ENCODE results near the gene TMEM53.
"Not testable (repeated sequence)": the region's sequence is repeated elsewhere in the genome, so short reads cannot be mapped to it uniquely, and the experiment has no call there.

TMEM53 gene

DNA sequence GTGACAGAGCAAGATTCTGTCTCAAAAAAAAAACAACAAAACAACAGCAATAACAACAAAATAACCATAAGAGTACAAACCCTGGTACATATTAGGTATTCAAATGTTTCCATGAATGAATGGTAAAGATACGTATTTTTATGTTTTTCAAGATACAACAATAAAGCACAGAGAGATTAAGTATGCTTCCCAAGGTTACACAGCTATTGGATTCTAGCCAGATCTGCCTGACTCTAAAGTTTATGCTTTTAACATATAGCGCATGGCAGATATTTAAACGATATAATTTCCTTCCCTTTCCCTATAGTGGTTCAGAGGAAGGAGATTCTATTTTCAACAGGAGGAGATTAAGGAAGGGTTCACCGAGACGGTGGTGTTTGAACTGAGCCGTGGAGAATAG, 31.2 kb upstream of the TMEM53 start:
- Histone ChIP-seq H3F3A (ENCODE audit: insufficient read depth) (no peaks in the 10 kb centered on the region), H2AFZ (ENCODE audit: low read depth, low read length, severe bottlenecking) (no peak overlapping the region), H3K9me3 (ENCODE audit: insufficient read depth, low read length) (no peaks in the 10 kb centered on the region), H3K36me3 (ENCODE audit: low read length) (no peaks in the 10 kb centered on the region), H4K20me1 (ENCODE audit: low read depth, low read length) (no peaks in the 10 kb centered on the region), H3K4me2 (ENCODE audit: low read depth, low read length, poor library complexity, severe bottlenecking) (no peak overlapping the region), H3K9ac (ENCODE audit: low read length) (no peak overlapping the region), H3K27me3 (ENCODE audit: low read length) (no peaks in the 10 kb centered on the region), H3K9me2 (replicated peaks; ENCODE audit: insufficient read depth, low read length) (no peaks in the 10 kb centered on the region), H3K4me3 (ENCODE audit: insufficient read depth, low read length, poor library complexity, severe bottlenecking) (no peak overlapping the region), H3K79me2 (ENCODE audit: insufficient read depth, low read length) (no peaks in the 10 kb centered on the region), H3K27ac (ENCODE audit: low read depth, low read length) (no peak overlapping the region)
- TF ChIP-seq CTCF (IDR thresholded peaks at IDR 0.05; ENCODE audit: insufficient read depth, low read length, poor library complexity, severe bottlenecking) (no peak), EZH2phosphoT487 (conservative IDR thresholded peaks at IDR 0.05; ENCODE audit: low read length) (no peak)

DNA sequence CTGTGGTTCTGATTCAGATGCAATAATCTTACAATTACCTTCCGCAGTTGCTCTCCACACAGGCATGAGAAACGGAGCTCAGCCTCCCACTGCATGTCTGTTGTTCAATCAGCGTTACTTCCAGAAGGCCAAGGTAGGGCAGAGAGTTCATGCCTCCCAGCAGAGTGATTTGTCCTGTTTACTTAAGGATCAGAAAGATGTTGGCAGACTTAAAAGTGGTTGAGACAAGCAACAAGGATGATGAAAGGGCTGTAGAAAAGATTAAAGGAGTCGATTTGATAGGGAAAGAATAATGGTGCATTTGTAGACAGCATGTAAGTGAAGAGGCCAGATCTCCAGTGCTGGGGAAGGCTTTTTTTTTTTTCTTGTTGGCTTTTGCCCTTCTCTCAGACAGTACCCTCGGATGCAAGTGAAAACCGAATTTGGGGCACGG, 26.9 kb upstream of the TMEM53 start:
- Histone ChIP-seq H4K20me1 (ENCODE audit: low read depth, low read length) (no peaks in the 10 kb centered on the region), H3K27ac (ENCODE audit: low read depth, low read length) (no peak overlapping the region), H3K9me2 (replicated peaks; ENCODE audit: insufficient read depth, low read length) (no peaks in the 10 kb centered on the region), H3K4me3 (ENCODE audit: insufficient read depth, low read length, poor library complexity, severe bottlenecking) (no peak overlapping the region), H3F3A (ENCODE audit: insufficient read depth) (peaks cover 9% of the 10 kb centered on the region), H3K9me3 (ENCODE audit: insufficient read depth, low read length) (no peaks in the 10 kb centered on the region), H3K36me3 (ENCODE audit: low read length) (no peaks in the 10 kb centered on the region), H3K79me2 (ENCODE audit: insufficient read depth, low read length) (no peaks in the 10 kb centered on the region), H2AFZ (ENCODE audit: low read depth, low read length, severe bottlenecking) (no peak overlapping the region), H3K27me3 (ENCODE audit: low read length) (no peaks in the 10 kb centered on the region), H3K9ac (ENCODE audit: low read length) (no peak overlapping the region), H3K4me2 (ENCODE audit: low read depth, low read length, poor library complexity, severe bottlenecking) (no peak overlapping the region)
- TF ChIP-seq CTCF (IDR thresholded peaks at IDR 0.05; ENCODE audit: insufficient read depth, low read length, poor library complexity, severe bottlenecking) (no peak), EZH2phosphoT487 (conservative IDR thresholded peaks at IDR 0.05; ENCODE audit: low read length) (no peak)

DNA sequence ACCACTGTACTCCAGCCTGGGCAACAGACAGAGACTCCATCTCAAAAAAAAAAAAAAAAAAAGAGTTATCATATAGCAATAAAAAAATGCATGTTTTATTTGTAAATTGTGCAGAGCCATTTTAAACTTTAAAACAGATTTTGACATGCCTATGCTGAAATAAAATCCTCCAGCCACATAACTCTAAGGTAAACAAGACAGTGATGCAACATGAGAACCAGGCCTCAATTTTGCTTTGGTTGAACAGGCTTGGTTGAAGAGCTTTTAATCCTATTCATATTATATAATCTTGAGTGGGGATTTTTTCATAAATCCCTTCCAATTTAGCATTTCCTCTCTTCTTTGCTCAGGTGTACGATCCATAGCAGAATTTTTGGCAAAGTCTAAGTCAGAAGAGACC, 26.3 kb upstream of the TMEM53 start:
- no peaks in the 10 kb centered on the region for H3K79me2 ChIP-seq (ENCODE audit: insufficient read depth, low read length)
- no peak overlapping the region for H2AFZ ChIP-seq (ENCODE audit: low read depth, low read length, severe bottlenecking)
- no peak overlapping the region for H3K4me2 ChIP-seq (ENCODE audit: low read depth, low read length, poor library complexity, severe bottlenecking)
- H3F3A ChIP-seq (ENCODE audit: insufficient read depth) = peaks cover 10% of the 10 kb centered on the region
- no peaks in the 10 kb centered on the region for H3K9me2 ChIP-seq (replicated peaks; ENCODE audit: insufficient read depth, low read length)
- H3K27me3 ChIP-seq (ENCODE audit: low read length) = no peaks in the 10 kb centered on the region
- no peaks in the 10 kb centered on the region for H3K36me3 ChIP-seq (ENCODE audit: low read length)
- H3K27ac ChIP-seq (ENCODE audit: low read depth, low read length) = no peak overlapping the region
- H3K4me3 ChIP-seq (ENCODE audit: insufficient read depth, low read length, poor library complexity, severe bottlenecking) = no peak overlapping the region
- no peaks in the 10 kb centered on the region for H3K9me3 ChIP-seq (ENCODE audit: insufficient read depth, low read length)
- TF ChIP-seq CTCF (IDR thresholded peaks at IDR 0.05; ENCODE audit: insufficient read depth, low read length, poor library complexity, severe bottlenecking) = no peak
- TF ChIP-seq EZH2phosphoT487 (conservative IDR thresholded peaks at IDR 0.05; ENCODE audit: low read length) = no peak
- H4K20me1 ChIP-seq (ENCODE audit: low read depth, low read length) = no peaks in the 10 kb centered on the region
- no peak overlapping the region for H3K9ac ChIP-seq (ENCODE audit: low read length)

DNA sequence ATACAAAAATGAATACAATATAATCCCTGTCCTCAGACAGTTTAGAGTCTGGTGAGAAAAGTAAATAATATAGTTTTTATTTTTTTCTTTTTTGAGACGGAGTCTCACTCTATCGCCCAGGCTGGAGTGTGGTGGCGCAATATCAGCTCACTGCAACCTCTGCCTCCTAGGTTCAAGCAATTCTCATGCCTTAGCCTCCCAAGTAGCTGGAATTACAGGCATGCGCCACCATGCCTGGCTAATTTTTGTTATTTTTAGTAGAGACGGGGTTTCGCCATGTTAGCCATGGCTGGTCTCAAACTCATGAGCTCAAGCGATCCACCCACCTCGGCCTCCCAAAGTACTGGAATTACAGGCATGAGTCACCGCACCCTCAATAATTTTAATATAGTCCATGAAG, 25.1 kb upstream of the TMEM53 start:
- H3K9me3 ChIP-seq (ENCODE audit: insufficient read depth, low read length); H3K9me2 ChIP-seq (replicated peaks; ENCODE audit: insufficient read depth, low read length); H3K27me3 ChIP-seq (ENCODE audit: low read length); H2AFZ ChIP-seq (ENCODE audit: low read depth, low read length, severe bottlenecking); H4K20me1 ChIP-seq (ENCODE audit: low read depth, low read length); H3K79me2 ChIP-seq (ENCODE audit: insufficient read depth, low read length); H3K4me2 ChIP-seq (ENCODE audit: low read depth, low read length, poor library complexity, severe bottlenecking); H3K27ac ChIP-seq (ENCODE audit: low read depth, low read length); H3K36me3 ChIP-seq (ENCODE audit: low read length); H3K4me3 ChIP-seq (ENCODE audit: insufficient read depth, low read length, poor library complexity, severe bottlenecking); H3K9ac ChIP-seq (ENCODE audit: low read length): not testable (repeated sequence)
- H3F3A ChIP-seq (ENCODE audit: insufficient read depth) = peaks cover 10% of the 10 kb centered on the region

Data from SU-DHL-6 (cell line).